CD4-positive, alpha-beta T cell (primary cell): ENCODE results near the gene NFYC. TPM values are rescaled to one million over a fixed set of nuclear protein-coding genes. Genes with fewer than 3 reads are reported as not detected.

ENCODE experiments used
- ATAC-seq: fragments of 200-7000 bp; cut with Tn5 transposase; one replicate; pipeline ENCODE4 v1.10.0; 2022; ENCODE audit warnings: mild to moderate bottlenecking; ENCODE audit not compliant: poor library complexity
- CTCF ChIA-PET: fragments of 350-600 bp; sonication (Branson Sonifier 250); formaldehyde crosslinking; loops from one replicate; lab custom pipeline; 2021; ENCODE audit warnings: antibody characterized with exemption, inconsistent platforms; lab: Charles Lee
- POLR2A ChIA-PET: fragments of 350-600 bp; sonication (Branson Sonifier 250); formaldehyde crosslinking; loops from one replicate; lab custom pipeline; 2021; ENCODE audit warnings: antibody characterized with exemption, inconsistent platforms; lab: Charles Lee
- DNase-seq, 14 experiments: peaks; one replicate each; pipeline ENCODE4 v3.0.0-alpha.2; 2013 to 2020; ENCODE audit warnings: mixed read lengths in 2 of 14
- H3K27ac ChIP-seq, 2 donors: one replicate each; pipeline versions ENCODE4 v1.5.1 to v1.7.0; 2013; ENCODE audit warnings: low read length in 2 of 2, low read depth in 1 of 2, mild to moderate bottlenecking in 1 of 2
- H3K27me3 ChIP-seq, 2 experiments: 1 replicate in 1 of 2; 2 replicates in 1 of 2; pipeline versions ENCODE4 v1.6.1 to v1.7.0; 2013; ENCODE audit warnings: low read length in 2 of 2, control low read depth in 1 of 2, mild to moderate bottlenecking in 1 of 2, moderate library complexity in 1 of 2; ENCODE audit not compliant: insufficient read depth in 2 of 2, control insufficient read depth in 1 of 2
- H3K36me3 ChIP-seq: one replicate; pipeline ENCODE4 v1.6.1; 2013; ENCODE audit warnings: low read length, control low read depth; ENCODE audit not compliant: insufficient read depth
- H3K4me1 ChIP-seq: one replicate; pipeline ENCODE4 v1.6.1; 2013; ENCODE audit warnings: low read length, control low read depth; ENCODE audit not compliant: insufficient read depth
- H3K4me3 ChIP-seq: one replicate; pipeline ENCODE4 v1.5.1; 2013; ENCODE audit warnings: mild to moderate bottlenecking, low read length, moderate library complexity
- H3K9me3 ChIP-seq, 2 experiments: 1 replicate in 1 of 2; 2 replicates in 1 of 2; pipeline versions ENCODE4 v1.6.1 to v1.7.0; 2013; ENCODE audit warnings: low read length in 2 of 2, mild to moderate bottlenecking in 2 of 2, control low read depth in 1 of 2, moderate library complexity in 1 of 2; ENCODE audit not compliant: control insufficient read depth in 1 of 2, insufficient read depth in 1 of 2
- H3K27ac Mint-ChIP-seq: one replicate; pipeline ENCODE4 v1.8.0; 2020; ENCODE audit warnings: mixed read lengths
- H3K27me3 Mint-ChIP-seq: one replicate; pipeline ENCODE4 v1.8.0; 2021; ENCODE audit warnings: mixed read lengths
- H3K36me3 Mint-ChIP-seq: one replicate; pipeline ENCODE4 v1.8.0; 2021; ENCODE audit warnings: low read depth, mixed read lengths
- H3K4me1 Mint-ChIP-seq: one replicate; pipeline ENCODE4 v1.8.0; 2021; ENCODE audit warnings: low read depth, mixed read lengths
- H3K4me3 Mint-ChIP-seq: one replicate; pipeline ENCODE4 v1.8.0; 2020; ENCODE audit warnings: mild to moderate bottlenecking, mixed read lengths
- H3K9me3 Mint-ChIP-seq: one replicate; pipeline ENCODE4 v1.8.0; 2020; ENCODE audit warnings: mixed read lengths
- intact Hi-C, 2 experiments: fragments of 100-400 bp; cut with DNase I in 1 of 2; cut with micrococcal nuclease in 1 of 2; formaldehyde crosslinking; loops; one replicate each; pipeline versions ENCODE4 v1.15.1 to v1.9.0; 2023 to 2025; cut with DNase I, micrococcal nuclease
- microRNA-seq: library from miRNA; unstranded; fragments of <30 nt; microRNA quantifications from one replicate; pipeline ENCODE4 v1.2.0, GENCODE V29; 2021; ENCODE audit warnings: borderline microRNAs expressed, borderline replicate concordance
- total RNA-seq, 174 experiments: library from RNA in 2 of 174; stranded (reverse) in 2 of 174; gene quantifications; one replicate each; pipeline ENCODE4 v1.2.3 and lab custom pipeline; 2021 to 2026
- TF ChIP-seq, protein P1 (sequence below): fragments of 200-600 bp; IDR thresholded peaks from one replicate; pipeline ENCODE4 v1.8.0; 2022; ENCODE audit warnings: antibody characterized with exemption, mild to moderate bottlenecking

NFYC gene
- total RNA-seq, 2 experiments from 2014 or later, result 28.6 to 35.2 TPM

DNA sequence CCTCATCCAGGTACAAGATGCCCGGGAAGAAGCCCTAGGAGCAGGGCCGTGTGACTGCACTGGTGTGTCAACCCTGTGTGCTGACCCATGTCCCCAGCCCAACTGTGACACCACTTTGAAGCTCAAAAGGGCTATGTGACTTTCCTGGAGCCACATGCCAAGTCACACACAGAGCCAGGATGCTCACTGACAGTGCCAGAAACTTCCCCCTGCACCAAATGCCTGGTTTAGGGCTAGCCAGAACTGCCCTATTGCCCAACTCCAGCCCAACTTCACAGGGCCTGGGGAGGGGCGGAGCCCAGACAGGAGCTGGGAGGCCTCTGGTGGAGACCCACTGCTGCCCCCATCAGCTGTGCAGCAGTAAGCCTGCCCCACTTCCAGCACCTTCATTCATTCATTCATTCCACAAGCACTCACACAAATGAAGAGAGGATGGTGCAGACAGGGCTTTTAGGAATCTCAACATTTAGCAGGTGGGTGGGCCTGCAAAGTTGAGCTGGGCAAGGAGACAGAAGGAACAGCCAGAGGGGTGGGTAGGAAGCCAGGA is 128.8 kb downstream of the NFYC start:
- no peaks in the 10 kb centered on the region for H3K27me3 Mint-ChIP-seq
- ATAC-seq (no peak), DNase-seq (peak in 1 of 14 experiments; percentile 42)
- Histone ChIP-seq H3K27me3 (no peaks in the 10 kb centered on the region), H3K27ac (no peak overlapping the region), H3K36me3 (no peaks in the 10 kb centered on the region), H3K9me3 (no peaks in the 10 kb centered on the region), H3K4me3 (no peak overlapping the region), H3K4me1 (peaks cover 23% of the 10 kb centered on the region)
- ChIA-PET POLR2A (interaction anchor here (1.8 kb wide), 1 partner anchor 129 kb away, joined by 7 read pairs; the partner anchor contains the start of gene NFYC), CTCF (no interaction called here)
- intact Hi-C loops, result no loop called here
- H3K27ac Mint-ChIP-seq, result no peak overlapping the region
- H3K9me3 Mint-ChIP-seq, result no peaks in the 10 kb centered on the region
- H3K4me3 Mint-ChIP-seq, result no peak overlapping the region
- TF ChIP-seq, protein P1, sequence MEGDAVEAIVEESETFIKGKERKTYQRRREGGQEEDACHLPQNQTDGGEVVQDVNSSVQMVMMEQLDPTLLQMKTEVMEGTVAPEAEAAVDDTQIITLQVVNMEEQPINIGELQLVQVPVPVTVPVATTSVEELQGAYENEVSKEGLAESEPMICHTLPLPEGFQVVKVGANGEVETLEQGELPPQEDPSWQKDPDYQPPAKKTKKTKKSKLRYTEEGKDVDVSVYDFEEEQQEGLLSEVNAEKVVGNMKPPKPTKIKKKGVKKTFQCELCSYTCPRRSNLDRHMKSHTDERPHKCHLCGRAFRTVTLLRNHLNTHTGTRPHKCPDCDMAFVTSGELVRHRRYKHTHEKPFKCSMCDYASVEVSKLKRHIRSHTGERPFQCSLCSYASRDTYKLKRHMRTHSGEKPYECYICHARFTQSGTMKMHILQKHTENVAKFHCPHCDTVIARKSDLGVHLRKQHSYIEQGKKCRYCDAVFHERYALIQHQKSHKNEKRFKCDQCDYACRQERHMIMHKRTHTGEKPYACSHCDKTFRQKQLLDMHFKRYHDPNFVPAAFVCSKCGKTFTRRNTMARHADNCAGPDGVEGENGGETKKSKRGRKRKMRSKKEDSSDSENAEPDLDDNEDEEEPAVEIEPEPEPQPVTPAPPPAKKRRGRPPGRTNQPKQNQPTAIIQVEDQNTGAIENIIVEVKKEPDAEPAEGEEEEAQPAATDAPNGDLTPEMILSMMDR, result no peak
- H3K4me1 Mint-ChIP-seq, result peaks cover 18% of the 10 kb centered on the region
- no peaks in the 10 kb centered on the region for H3K36me3 Mint-ChIP-seq

Small RNA genes lying within 50 kb of the gene (microRNA-seq; reads per million reads assigned to microRNA genes)
- gene MIR30C1 (5.5 reads per million, percentile 27 among the genes with 10 or more reads in this experiment), gene MIR30E (9,209 reads per million, percentile 95 among the genes with 10 or more reads in this experiment)

Other genes starting within 250 kb of the NFYC start
- 1 to 10 TPM; 1.8 to 2.4 TPM for gene ZFP69B, start 241.2 kb upstream of the NFYC start, total RNA-seq
- 1 to 10 TPM; 1.1 to 1.4 TPM for gene ZFP69, start 214.4 kb upstream of the NFYC start, total RNA-seq
- 1 to 10 TPM; 4.5 to 4.9 TPM for gene EXO5, start 182.9 kb upstream of the NFYC start, total RNA-seq
- gene ZNF684, start 160.1 kb upstream of the NFYC start, total RNA-seq, result 1 to 10 TPM; 1.3 to 1.7 TPM
- gene RIMS3, start 26.0 kb upstream of the NFYC start, total RNA-seq, result 1 to 10 TPM in 1 of 2 experiments, under 1 TPM in 1; 0.99 to 1.1 TPM
- under 1 TPM; 0.25 to 0.30 TPM for gene KCNQ4, start 92.1 kb downstream of the NFYC start, total RNA-seq
- 10 to 100 TPM; 51.6 to 52.0 TPM for gene CITED4, start 170.7 kb downstream of the NFYC start, total RNA-seq